ENCODE data around the gene OR6F1.

The OR6F1 gene

GRCh38 chr1:247669225-247669624 lies 47.2 kb downstream of the OR6F1 start:
- DNase-seq, result no peak
- WGBS (ENCODE audit: extremely low coverage, insufficient coverage, low lambda C conversion rate), result no CpG with 5 or more reads among the region's 1 CpG

More at GRCh38 chr1:247669225-247669624, 47.2 kb downstream of the OR6F1 start:
- no peak overlapping the region for H2BK15ac ChIP-seq (replicated peaks; ENCODE audit: low read depth)
- no peaks in the 10 kb centered on the region for H3K79me2 ChIP-seq (ENCODE audit: control insufficient read depth, insufficient read depth, low read length)
- H3K4me1 ChIP-seq (ENCODE audit: control insufficient read depth, low read depth, low read length), result no peaks in the 10 kb centered on the region
- H2AK5ac ChIP-seq (ENCODE audit: low read length), result no peak overlapping the region
- no peak overlapping the region for H3K9ac ChIP-seq (ENCODE audit: low read length)
- H4K8ac ChIP-seq (ENCODE audit: low read depth, low read length), result no peak overlapping the region
- no peak overlapping the region for H3K4me3 ChIP-seq (ENCODE audit: low read length)
- H2BK5ac ChIP-seq (ENCODE audit: low read length), result no peak overlapping the region
- no peak overlapping the region for H3K23ac ChIP-seq (ENCODE audit: low read length)
- no peak overlapping the region for H3K18ac ChIP-seq (ENCODE audit: low read length)
- H3K27ac ChIP-seq (ENCODE audit: low read depth, low read length), result no peak overlapping the region
- H3K27me3 ChIP-seq (ENCODE audit: insufficient read depth, low read length, poor library complexity), result no peaks in the 10 kb centered on the region
- H3K56ac ChIP-seq (ENCODE audit: low read length), result no peak overlapping the region
- no peak overlapping the region for H3K4me2 ChIP-seq (ENCODE audit: low read length)
- no peak overlapping the region for H2BK120ac ChIP-seq (ENCODE audit: low read depth, low read length)
- H3K79me1 ChIP-seq (ENCODE audit: low read length), result no peaks in the 10 kb centered on the region
- no peaks in the 10 kb centered on the region for H3K36me3 ChIP-seq (ENCODE audit: control insufficient read depth, insufficient read depth, low read length)
- H3K4ac ChIP-seq (ENCODE audit: low read depth, low read length), result no peak overlapping the region
- no peak overlapping the region for H4K5ac ChIP-seq (ENCODE audit: low read length)

All from mesendoderm (in vitro differentiated cells).